Heart right ventricle (tissue), 16 donors: ENCODE results near the gene PTHLH. TPM values are rescaled to one million over a fixed set of nuclear protein-coding genes. Genes with fewer than 3 reads are reported as not detected.
A peak's percentile ranks its signal among the peaks of the same experiment; 100 is the strongest.

ENCODE experiments used
- ATAC-seq, 8 donors: fragments of 200-7000 bp; cut with Tn5 transposase; one replicate each; pipeline ENCODE4 v1.9.1; 2020; ENCODE audit warnings: mild to moderate bottlenecking in 8 of 8, moderate library complexity in 8 of 8, moderate number of reproducible peaks in 1 of 8
- DNase-seq, 2 donors: peaks; one replicate each; pipeline ENCODE4 v3.0.0-alpha.2; 2020
- H3K27ac ChIP-seq, 10 donors: fragments of 200-600 bp; sonication (generic) in 2 of 10; one replicate each; pipeline versions ENCODE4 v1.5.0 to v1.8.0; 2020 to 2022; ENCODE audit warnings: mild to moderate bottlenecking in 3 of 10
- H3K27me3 ChIP-seq, 7 donors: fragments of 200-600 bp; one replicate each; pipeline ENCODE4 v1.8.0; 2021 to 2022; ENCODE audit warnings: mild to moderate bottlenecking in 2 of 7
- H3K36me3 ChIP-seq, 9 donors: fragments of 200-600 bp; sonication (generic) in 1 of 9; one replicate each; pipeline versions ENCODE4 v1.5.0 to v1.8.0; 2020 to 2022; ENCODE audit warnings: mild to moderate bottlenecking in 2 of 9
- H3K4me1 ChIP-seq, 9 donors: fragments of 200-600 bp; sonication (generic) in 1 of 9; one replicate each; pipeline versions ENCODE4 v1.5.0 to v1.8.0; 2020 to 2022; ENCODE audit warnings: mild to moderate bottlenecking in 4 of 9
- H3K4me3 ChIP-seq, 10 donors: fragments of 200-600 bp; sonication (generic) in 2 of 10; one replicate each; pipeline versions ENCODE4 v1.5.0 to v1.8.0; 2020 to 2022; ENCODE audit warnings: mild to moderate bottlenecking in 7 of 10, moderate library complexity in 2 of 10
- H3K9me3 ChIP-seq, 11 donors: fragments of 200-600 bp in 10 of 11; sonication (generic) in 2 of 11; one replicate each; pipeline versions ENCODE4 v1.5.0 to v1.8.0; 2013 to 2022; ENCODE audit warnings: mild to moderate bottlenecking in 2 of 11, control low read depth in 1 of 11, moderate library complexity in 1 of 11
- CTCF ChIP-seq, 9 donors: fragments of 200-600 bp; sonication (generic) in 2 of 9; IDR thresholded peaks; one replicate each; pipeline versions ENCODE4 v1.5.0 to v1.8.0; 2021 to 2022; ENCODE audit warnings: antibody characterized with exemption in 9 of 9, mild to moderate bottlenecking in 5 of 9, moderate library complexity in 1 of 9
- WGBS, 2 donors: extraction: QIAGEN DNeasy Blood & Tissue Kit; methylation state at CpG; one replicate each; pipeline ENCODE4 v1.1.7; 2013; ENCODE audit warnings: inconsistent platforms in 1 of 2; 5-methylcytosine and 5-hydroxymethylcytosine counted together
- intact Hi-C, 10 donors: fragments of 100-400 bp; cut with DNase I; formaldehyde crosslinking; loops; one replicate each; pipeline versions ENCODE4 v1.11.1 to v1.14.2; 2022
- polyA plus RNA-seq, 2 donors: library from polyadenylated mRNA; stranded (reverse); fragments of 200-250 nt; gene quantifications; one replicate each; pipeline ENCODE4 v1.2.3, GENCODE V29; 2013
- total RNA-seq, 10 donors: library from RNA; stranded (reverse); fragmentation: NEBNext Ultra II Directional in 3 of 10; extraction: Animal tissue kit (Norgen Biotek cat#: 25700) in 3 of 10; gene quantifications; one replicate each; pipeline versions ENCODE4 v1.2.1 to v1.2.4, GENCODE V29; 2021 to 2023
- donor health status: Arrhythmogenic right ventricular cardiomyopathy.
- donor health status: ischemic (EF 13 %, LVEDD 7.1; RV severe dilation, severe dysfunction).
- donor health status: healthy with polysubstance abuse.
- donor health status: DM: no; HTN: yes; CAD: no.
- donor health status: DM: no; HTN: no; CAD: no.
- donor health status: ischemic (EF 25% LVEDD 6.9; RV normal size, moderate dysfunction).
- donor health status: ischemic (EF 25% LVEDD 5.7; RV mildly dilated, moderate dysfunction).
- donor health status: healthy.
- donor health status: DM: yes; HTN: yes; CAD: no.
- donor health status: Ischemic cardiomyopathy.
- donor health status: ischemic (EF 35%, LVEDD 5.7; RV mildly dilated, moderate dysfunction).
- donor health status: nonischemic (EF 11% LVEDD 7.7; RV severe dilation, severe dysfunction).
- donor health status: DM: yes; HTN: yes; CAD: no.
- donor health status: PGD.
- donor health status: ischemic (EF 29% LVEDD 5.4; RV normal size, mild dysfunction).
- donor health status: nonischemic (EF 23%, LVEDD 6.1; RV moderate dilation, normal function).

The PTHLH gene
- total and polyA plus RNA-seq, 12 donors, result 0.21 to 9.4 (median 1.3) TPM; not detected in 2

- peaks cover 0 to 100% (median 90%) of the 10 kb centered on the region in 7 donors for H3K27me3 ChIP-seq
- no peaks in the 10 kb centered on the region for H3K9me3 ChIP-seq
- DNase-seq (peak in 1 of 2 donors; percentile 11), ATAC-seq (peak in 2 of 8 donors; percentile 12 to 34)
- no peaks in the 10 kb centered on the region for H3K36me3 ChIP-seq
- H3K4me1 ChIP-seq, result peaks cover 3 to 49% (median 24%) of the 10 kb centered on the region in 9 donors
- H3K27ac ChIP-seq, result peak overlapping the region in 2 of 10 donors; percentile 52 to 54
- peak overlapping the region in 9 of 10 donors; percentile 44 to 62 (median 57) for H3K4me3 ChIP-seq
- intact Hi-C loops, result loop anchor here in 4 of 10 donors (5.0 to 10.0 kb wide), 5 partner anchors 204 to 1034 kb away; partner anchors contain the start of gene CCDC91 (in 1 of the 4)
- TF ChIP-seq CTCF (IDR thresholded peaks at IDR 0.05), result no peak
- 11 to 21% methylated on average over 11 of the region's 11 CpGs for WGBS, 2 donors
Measured at GRCh38 chr12:27971121-27971489, 1.4 kb downstream of the PTHLH start.

- WGBS, 2 donors, result 1 to 3% methylated on average over 64 to 68 of the region's 69 CpGs
- ATAC-seq (peak in 7 of 8 donors; percentile 19 to 53 (median 31)), DNase-seq (peak; percentile 13 to 27)
- peak overlapping the region in 6 of 10 donors; percentile 52 to 66 (median 56) for H3K27ac ChIP-seq
- H3K27me3 ChIP-seq, result peaks cover 0 to 99% (median 88%) of the 10 kb centered on the region in 7 donors
- H3K36me3 ChIP-seq, result no peaks in the 10 kb centered on the region
- no peak for TF ChIP-seq CTCF (IDR thresholded peaks at IDR 0.05)
- intact Hi-C loops, result loop anchor here in 4 of 10 donors (5.0 to 10.0 kb wide), 5 partner anchors 204 to 1034 kb away; partner anchors contain the start of gene CCDC91 (in 1 of the 4)
- peaks cover 3 to 43% (median 24%) of the 10 kb centered on the region in 9 donors for H3K4me1 ChIP-seq
- peak overlapping the region in 9 of 10 donors; percentile 44 to 62 (median 57) for H3K4me3 ChIP-seq
- H3K9me3 ChIP-seq, result no peaks in the 10 kb centered on the region
Measured at GRCh38 chr12:27970401-27971120, 2.0 kb downstream of the PTHLH start.

GRCh38 chr12:27969624-27970400 lies 2.7 kb downstream of the PTHLH start:
- Histone ChIP-seq H3K27ac (peak overlapping the region in 5 of 10 donors; percentile 41 to 66 (median 48)), H3K36me3 (no peaks in the 10 kb centered on the region), H3K27me3 (peaks cover 0 to 98% (median 85%) of the 10 kb centered on the region in 7 donors), H3K4me1 (peaks cover 0 to 36% (median 19%) of the 10 kb centered on the region in 9 donors), H3K4me3 (peak overlapping the region; percentile 33 to 62 (median 56)), H3K9me3 (no peaks in the 10 kb centered on the region)
- WGBS, 2 donors, result 1% methylated on average over 52 to 53 of the region's 55 CpGs
- ATAC-seq (peak; percentile 34 to 68 (median 58)), DNase-seq (peak; percentile 37 to 38)
- intact Hi-C loops, result loop anchor here in 5 of 10 donors (5.0 to 10.0 kb wide), 5 partner anchors 205 to 1035 kb away; partner anchors contain the start of gene CCDC91 (in 1 of the 5)
- peak in 3 of 9 donors; percentile 30 to 31 (median 30) for TF ChIP-seq CTCF (IDR thresholded peaks at IDR 0.05)
